Thymus (tissue), 11 donors: Measurements from ENCODE around the gene JARID2. TPM values are rescaled to one million over a fixed set of nuclear protein-coding genes. Genes with fewer than 3 reads are reported as not detected.

Experiments used
- DNase-seq, 9 donors: peaks; one replicate each; pipeline ENCODE4 v3.0.0-alpha.2; 2013; ENCODE audit warnings: low spot score in 9 of 9, low read depth in 6 of 9, missing footprints in 1 of 9
- H3K27ac ChIP-seq, 2 donors: one replicate each; pipeline ENCODE4 v1.5.1; 2013; ENCODE audit warnings: control low read depth in 1 of 2, low read depth in 1 of 2, low read length in 1 of 2, mild to moderate bottlenecking in 1 of 2, moderate library complexity in 1 of 2
- H3K27me3 ChIP-seq, 2 donors: one replicate each; pipeline ENCODE4 v1.5.1; 2013; ENCODE audit warnings: low read length in 1 of 2; ENCODE audit not compliant: control insufficient read depth in 2 of 2, insufficient read depth in 1 of 2
- H3K36me3 ChIP-seq, 2 donors: one replicate each; pipeline ENCODE4 v1.5.1; 2013; ENCODE audit warnings: low read length in 1 of 2, mild to moderate bottlenecking in 1 of 2, moderate library complexity in 1 of 2; ENCODE audit not compliant: control insufficient read depth in 2 of 2, insufficient read depth in 2 of 2
- H3K4me1 ChIP-seq, 2 donors: one replicate each; pipeline ENCODE4 v1.5.1; 2013; ENCODE audit warnings: low read length in 2 of 2; ENCODE audit not compliant: control insufficient read depth in 2 of 2, insufficient read depth in 2 of 2
- H3K4me3 ChIP-seq, 2 donors: one replicate each; pipeline ENCODE4 v1.5.1; 2013; ENCODE audit warnings: low read length in 2 of 2, control low read depth in 1 of 2, mild to moderate bottlenecking in 1 of 2
- H3K9me3 ChIP-seq, 2 donors: one replicate each; pipeline ENCODE4 v1.5.1; 2013; ENCODE audit warnings: low read length in 1 of 2, mild to moderate bottlenecking in 1 of 2; ENCODE audit not compliant: control insufficient read depth in 2 of 2, insufficient read depth in 1 of 2
- WGBS: extraction: QIAGEN DNeasy Blood & Tissue Kit; methylation state at CpG from one replicate; pipeline ENCODE4 v1.1.7; 2013; 5-methylcytosine and 5-hydroxymethylcytosine counted together
- polyA plus RNA-seq: library from polyadenylated mRNA; stranded (reverse); fragments of 200-250 nt; gene quantifications from one replicate; pipeline ENCODE4 v1.2.3, GENCODE V29; 2013
- total RNA-seq: library from RNA; stranded (reverse); fragments of 120-200 nt; gene quantifications from one replicate; pipeline ENCODE4 v1.2.4, GENCODE V29; 2013
- donor health status: healthy.

The JARID2 gene
- total and polyA plus RNA-seq, 2 donors, result 15.8 to 20.9 TPM

DNA sequence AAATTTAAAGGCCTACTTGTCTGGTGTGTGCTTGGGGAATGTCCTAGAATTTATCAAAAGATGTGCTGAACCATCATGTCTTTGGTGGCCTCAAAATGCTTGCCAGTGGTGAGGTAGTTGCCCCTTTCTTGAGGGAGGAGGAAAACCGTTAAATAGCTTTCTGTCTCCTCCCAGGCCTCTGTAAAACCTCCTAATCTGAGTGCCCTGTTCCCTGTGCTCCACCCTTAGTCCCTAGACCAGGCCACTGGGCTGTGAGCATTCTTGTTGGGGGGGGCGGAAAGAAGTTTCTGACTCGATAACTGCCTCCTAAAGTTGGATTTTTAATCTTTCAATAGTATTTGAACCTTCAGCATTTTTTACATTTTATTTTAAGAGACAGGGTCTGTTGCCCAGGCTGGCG, 23.1 kb downstream of the JARID2 start:
- H3K36me3 ChIP-seq, result peaks cover 3 to 9% of the 10 kb centered on the region in 2 donors
- H3K4me1 ChIP-seq, result peaks cover 32 to 58% of the 10 kb centered on the region in 2 donors
- WGBS, result 82% methylated on average over 4 of the region's 4 CpGs
- H3K9me3 ChIP-seq, result no peaks in the 10 kb centered on the region
- H3K27ac ChIP-seq, result no peak overlapping the region
- no peaks in the 10 kb centered on the region for H3K27me3 ChIP-seq
- no peak for DNase-seq
- no peak overlapping the region for H3K4me3 ChIP-seq

DNA sequence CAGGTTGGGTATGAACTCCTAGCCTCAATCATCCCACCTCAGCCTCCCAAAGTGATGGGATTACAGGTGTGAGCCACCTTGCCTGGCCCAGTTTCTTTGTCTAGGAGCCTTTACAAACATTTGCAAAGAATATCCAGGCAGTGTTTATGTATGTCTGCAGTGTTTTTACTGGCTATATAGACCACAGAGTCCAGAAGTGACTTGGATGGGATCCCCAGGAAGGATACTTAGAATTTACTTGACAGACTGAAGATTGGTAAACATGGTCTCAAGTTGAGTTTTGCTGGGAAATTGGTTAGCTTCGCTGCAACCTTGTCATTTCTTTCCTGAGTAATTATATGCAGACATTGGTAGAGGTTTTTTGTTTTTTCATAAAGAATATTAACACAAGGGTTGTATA, 23.8 kb downstream of the JARID2 start:
- H3K27ac ChIP-seq, result no peak overlapping the region
- 99% methylated on average over 1 of the region's 1 CpG for WGBS
- no peaks in the 10 kb centered on the region for H3K9me3 ChIP-seq
- H3K4me3 ChIP-seq, result no peak overlapping the region
- DNase-seq, result no peak
- H3K36me3 ChIP-seq, result peaks cover 3 to 9% of the 10 kb centered on the region in 2 donors
- H3K27me3 ChIP-seq, result no peaks in the 10 kb centered on the region
- H3K4me1 ChIP-seq, result peaks cover 26 to 53% of the 10 kb centered on the region in 2 donors

DNA sequence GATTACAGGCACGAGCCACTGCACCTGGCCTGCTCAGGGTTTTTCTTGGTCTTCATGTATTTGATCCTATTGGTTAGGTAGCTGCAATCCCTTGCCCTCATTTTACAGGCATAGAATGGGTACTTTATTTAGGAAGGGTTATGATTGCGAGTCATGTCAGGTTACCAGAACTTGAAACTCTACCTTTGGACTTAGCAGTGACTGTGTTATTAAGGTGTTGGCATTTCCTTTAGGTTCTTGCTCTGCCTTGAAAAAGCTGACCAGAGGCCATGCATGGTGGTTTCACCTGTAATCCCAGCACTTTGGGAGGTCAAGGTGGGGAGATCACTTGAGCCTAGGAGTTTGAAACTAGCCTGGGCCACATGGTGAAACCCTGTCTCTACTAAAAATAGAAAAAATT, 24.5 kb downstream of the JARID2 start:
- no peak overlapping the region for H3K4me3 ChIP-seq
- 99% methylated on average over 2 of the region's 2 CpGs for WGBS
- no peak for DNase-seq
- no peak overlapping the region for H3K27ac ChIP-seq
- peaks cover 19 to 51% of the 10 kb centered on the region in 2 donors for H3K4me1 ChIP-seq
- H3K36me3 ChIP-seq, result peaks cover 3 to 9% of the 10 kb centered on the region in 2 donors
- no peaks in the 10 kb centered on the region for H3K27me3 ChIP-seq
- no peaks in the 10 kb centered on the region for H3K9me3 ChIP-seq

DNA sequence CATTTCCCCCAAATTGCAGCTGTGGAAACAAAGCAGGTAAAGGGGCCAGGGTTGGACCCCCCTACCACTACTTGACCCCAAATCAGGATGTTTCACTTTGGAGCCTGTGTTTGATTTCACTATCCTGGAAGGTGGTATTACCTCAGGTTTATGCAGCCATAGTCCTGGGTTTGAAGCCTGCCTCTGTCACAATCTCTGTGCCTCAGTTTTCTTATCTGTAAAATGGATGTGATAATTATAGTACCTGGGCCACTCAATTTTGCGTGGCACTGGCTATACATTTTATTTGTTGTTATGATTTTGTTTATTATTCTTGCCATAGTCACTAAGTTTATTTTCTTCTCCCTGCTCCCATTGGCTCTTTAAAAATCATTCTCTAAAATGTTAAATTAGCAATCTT, 26.7 kb downstream of the JARID2 start:
- H3K27me3 ChIP-seq, result no peaks in the 10 kb centered on the region
- 99% methylated on average over 1 of the region's 1 CpG for WGBS
- peaks cover 3 to 5% of the 10 kb centered on the region in 2 donors for H3K36me3 ChIP-seq
- no peak overlapping the region for H3K27ac ChIP-seq
- peaks cover 0 to 30% of the 10 kb centered on the region in 2 donors for H3K4me1 ChIP-seq
- no peak for DNase-seq
- H3K9me3 ChIP-seq, result no peaks in the 10 kb centered on the region
- H3K4me3 ChIP-seq, result no peak overlapping the region

DNA sequence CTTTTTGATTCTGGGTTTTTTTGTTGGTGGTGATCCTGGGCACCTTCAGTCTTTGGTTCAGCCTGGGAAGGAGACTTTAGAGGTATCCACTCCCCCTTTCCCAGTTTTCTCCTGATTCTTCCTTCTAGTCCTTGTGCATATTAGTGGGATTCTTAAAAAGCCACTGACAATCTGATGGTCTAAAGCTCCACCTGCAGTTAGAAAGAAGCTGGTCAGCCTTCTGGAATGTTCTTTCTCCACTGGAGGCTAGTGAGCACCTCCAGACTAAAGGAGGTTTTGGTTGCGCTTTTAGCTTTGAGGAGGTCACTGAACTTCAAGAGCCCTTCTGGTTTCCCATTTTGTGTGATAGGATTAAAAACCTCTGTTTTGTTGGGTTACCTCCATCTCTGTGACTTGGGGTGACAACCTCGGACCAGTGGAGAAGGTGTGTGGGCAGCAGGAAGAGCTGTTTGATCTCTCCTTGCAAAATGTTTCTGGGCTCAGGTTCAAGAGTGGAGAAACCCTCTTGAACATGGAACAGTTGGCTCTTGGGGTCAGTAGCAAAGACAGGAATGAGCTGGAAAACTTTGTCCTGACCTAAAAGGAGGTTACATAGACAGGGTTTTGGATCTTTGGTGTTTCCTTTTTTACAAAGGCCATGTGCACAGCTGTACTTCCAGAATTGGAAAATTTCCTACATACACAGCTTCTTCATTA, 29.0 kb downstream of the JARID2 start:
- Histone ChIP-seq H3K27ac (no peak overlapping the region), H3K4me3 (no peak overlapping the region), H3K27me3 (no peaks in the 10 kb centered on the region), H3K4me1 (peaks cover 0 to 12% of the 10 kb centered on the region in 2 donors), H3K36me3 (peaks cover 3 to 5% of the 10 kb centered on the region in 2 donors), H3K9me3 (no peaks in the 10 kb centered on the region)
- no peak for DNase-seq
- WGBS, result 88% methylated on average over 2 of the region's 2 CpGs

DNA sequence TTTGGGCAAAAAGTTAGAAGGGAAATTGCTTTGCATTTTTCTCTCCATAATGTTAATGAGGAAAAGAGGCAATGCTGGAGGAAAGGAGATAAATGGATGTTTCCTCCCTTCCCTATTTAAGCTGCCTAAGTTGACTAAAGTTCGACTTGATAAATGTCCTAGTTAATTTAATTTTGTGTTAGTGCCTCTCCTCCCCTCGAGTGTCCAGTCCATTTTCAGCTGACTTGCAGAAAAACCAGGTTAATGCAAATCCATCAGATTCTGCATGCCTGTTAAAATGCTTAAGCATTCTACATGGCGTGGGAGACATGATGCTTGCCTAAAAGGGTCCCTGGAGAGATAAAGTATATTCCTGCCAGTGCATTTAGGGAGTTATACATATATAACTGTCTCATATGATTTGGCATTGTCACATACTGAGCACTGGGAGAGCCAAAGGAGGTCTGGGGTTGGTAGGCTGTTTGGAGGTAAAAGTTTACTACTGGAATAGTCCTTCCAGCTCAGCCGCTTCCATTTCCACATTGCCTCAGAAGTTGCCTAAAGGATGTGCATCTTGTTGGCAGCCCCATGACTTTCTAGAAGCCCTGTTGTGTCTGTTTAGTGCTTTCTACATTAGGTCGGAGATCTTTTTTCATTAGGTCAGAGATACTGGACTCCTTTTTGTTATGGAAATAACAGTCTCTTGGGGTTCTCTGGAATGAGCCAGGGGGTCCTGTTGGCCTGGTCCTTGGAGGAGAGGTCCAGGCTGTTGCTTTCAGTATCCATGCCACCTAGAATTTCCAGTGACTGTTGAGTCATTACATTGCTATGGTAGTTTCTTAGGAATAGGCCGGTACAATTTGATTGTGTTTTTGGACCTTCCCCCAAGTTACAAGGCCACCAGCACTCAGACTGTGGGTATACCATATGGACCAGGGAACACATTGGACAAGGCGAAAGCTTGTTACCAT, 30.4 kb downstream of the JARID2 start:
- H3K9me3 ChIP-seq, result no peaks in the 10 kb centered on the region
- no peak overlapping the region for H3K27ac ChIP-seq
- 90% methylated on average over 7 of the region's 7 CpGs for WGBS
- H3K36me3 ChIP-seq, result peaks cover 3 to 10% of the 10 kb centered on the region in 2 donors
- H3K4me3 ChIP-seq, result no peak overlapping the region
- DNase-seq, result no peak
- H3K4me1 ChIP-seq, result peaks cover 0 to 19% of the 10 kb centered on the region in 2 donors
- H3K27me3 ChIP-seq, result no peaks in the 10 kb centered on the region

DNA sequence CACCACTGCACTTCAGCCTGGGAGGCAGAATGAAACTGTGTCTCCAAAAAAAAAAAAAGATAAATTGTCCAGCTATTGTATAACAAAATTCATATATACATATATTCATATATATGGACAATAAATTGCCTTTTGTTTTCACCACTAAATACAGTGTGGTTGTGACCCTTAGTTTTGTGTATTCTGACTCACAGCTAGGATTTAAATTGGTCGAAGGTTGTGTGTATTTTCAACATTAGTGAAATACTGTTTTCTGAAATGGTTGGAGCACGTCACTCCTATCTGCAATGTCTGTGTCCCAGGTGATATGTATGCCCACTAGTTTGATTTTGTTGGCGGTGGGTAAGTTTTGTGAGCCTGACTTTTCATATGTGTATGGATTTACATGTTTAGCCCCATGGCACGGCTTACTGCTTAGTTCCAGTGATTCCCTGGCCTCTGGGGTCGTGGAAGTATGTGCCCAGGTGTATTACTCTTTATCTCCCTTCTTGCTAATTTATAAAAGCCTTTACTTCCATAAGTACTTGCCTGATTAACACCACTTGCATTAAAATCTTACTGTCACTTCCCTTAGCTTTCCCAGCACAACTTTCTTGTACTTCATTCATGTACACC, 33.3 kb downstream of the JARID2 start:
- DNase-seq, result no peak
- no peak overlapping the region for H3K27ac ChIP-seq
- H3K27me3 ChIP-seq, result no peaks in the 10 kb centered on the region
- peaks cover 0 to 19% of the 10 kb centered on the region in 2 donors for H3K4me1 ChIP-seq
- peaks cover 0 to 10% of the 10 kb centered on the region in 2 donors for H3K36me3 ChIP-seq
- H3K4me3 ChIP-seq, result no peak overlapping the region
- no peaks in the 10 kb centered on the region for H3K9me3 ChIP-seq
- WGBS, result 86% methylated on average over 5 of the region's 5 CpGs

DNA sequence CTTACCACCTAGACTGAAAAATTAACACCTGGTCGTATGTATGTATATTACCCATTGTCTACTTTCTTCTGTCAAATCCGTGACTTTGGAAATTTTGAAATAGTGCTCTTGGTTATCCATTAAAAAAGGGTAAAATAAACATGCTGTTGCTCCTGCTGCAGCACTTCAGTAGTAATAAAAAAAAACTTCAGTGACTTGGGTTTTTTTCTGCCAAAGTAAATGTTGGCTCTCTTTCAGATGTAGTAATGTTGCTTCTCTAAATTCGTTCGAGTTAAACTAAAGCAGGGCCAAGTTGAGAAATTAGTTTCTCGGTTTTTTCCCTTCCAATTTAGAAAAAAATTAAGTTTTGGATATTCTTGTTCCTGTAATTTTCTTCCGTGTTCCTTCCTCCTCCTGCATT, 34.2 kb downstream of the JARID2 start:
- no peak overlapping the region for H3K4me3 ChIP-seq
- H3K9me3 ChIP-seq, result no peaks in the 10 kb centered on the region
- H3K27ac ChIP-seq, result no peak overlapping the region
- peaks cover under 1 to 16% of the 10 kb centered on the region in 2 donors for H3K4me1 ChIP-seq
- no peak for DNase-seq
- no peaks in the 10 kb centered on the region for H3K27me3 ChIP-seq
- WGBS, result 46% methylated on average over 6 of the region's 6 CpGs
- H3K36me3 ChIP-seq, result peaks cover 0 to 10% of the 10 kb centered on the region in 2 donors

DNA sequence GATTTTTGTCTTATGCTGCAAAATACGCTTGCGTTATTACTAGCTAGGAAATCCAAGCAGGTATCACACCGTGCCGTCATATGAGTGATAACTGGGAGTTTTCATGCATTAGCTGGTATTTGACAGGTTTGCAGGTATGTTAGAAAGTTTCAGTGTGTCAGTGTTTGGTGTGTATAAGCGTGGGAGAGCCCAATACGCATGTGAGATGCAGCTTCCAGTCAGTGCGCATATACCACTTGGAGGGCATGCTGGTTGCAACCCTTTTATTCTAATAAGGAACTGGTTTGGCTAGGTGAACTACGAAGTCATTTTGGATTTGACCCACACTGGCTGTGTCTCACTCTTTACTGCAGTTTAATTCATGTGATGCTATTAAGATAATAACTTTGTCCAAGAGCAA, 35.1 kb downstream of the JARID2 start:
- no peak for DNase-seq
- Histone ChIP-seq H3K9me3 (no peaks in the 10 kb centered on the region), H3K27me3 (no peaks in the 10 kb centered on the region), H3K27ac (no peak overlapping the region), H3K4me1 (peaks cover 6 to 16% of the 10 kb centered on the region in 2 donors), H3K36me3 (peaks cover 0 to 8% of the 10 kb centered on the region in 2 donors), H3K4me3 (no peak overlapping the region)
- 91% methylated on average over 8 of the region's 8 CpGs for WGBS
